Measurements from ENCODE around the gene CUL3.
"Not testable (repeated sequence)": the region's sequence is repeated elsewhere in the genome, so short reads cannot be mapped to it uniquely, and the experiment has no call there.

CUL3 gene

GRCh38 chr2:224585211-224586088 lies at the start of gene CUL3:
Gene CUL3, minus strand, starts transcription at chr2:224585363. Its CDS starts 354 bp downstream, at chr2:224585009.
- DNase-seq (ENCODE audit: low read depth in 2 of 2) = peak; percentile 99 to 100

- DNase-seq (ENCODE audit: low read depth in 2 of 2) = no peak
Measured at GRCh38 chr2:224630659-224631550, 45.7 kb upstream of the CUL3 start.

GRCh38 chr2:224628416-224628815 lies 43.3 kb upstream of the CUL3 start:
- DNase-seq (ENCODE audit: low read depth in 2 of 2) = no peak

- no peak for DNase-seq (ENCODE audit: low read depth in 2 of 2)
Measured at GRCh38 chr2:224626735-224627134, 41.6 kb upstream of the CUL3 start.

GRCh38 chr2:224613543-224614286 lies 28.6 kb upstream of the CUL3 start:
- DNase-seq (ENCODE audit: low read depth in 2 of 2) = no peak

- no peak for DNase-seq (ENCODE audit: low read depth in 2 of 2)
Measured at GRCh38 chr2:224612578-224612977, 27.4 kb upstream of the CUL3 start.

- no peak for DNase-seq (ENCODE audit: low read depth in 2 of 2)
Measured at GRCh38 chr2:224611938-224612337, 26.8 kb upstream of the CUL3 start.

GRCh38 chr2:224608104-224608503 lies 22.9 kb upstream of the CUL3 start:
- DNase-seq (ENCODE audit: low read depth in 2 of 2) = no peak

GRCh38 chr2:224603746-224604500 lies 18.8 kb upstream of the CUL3 start:
- not testable (repeated sequence) for DNase-seq (ENCODE audit: low read depth in 2 of 2)

- not testable (repeated sequence) for DNase-seq (ENCODE audit: low read depth in 2 of 2)
Measured at GRCh38 chr2:224602778-224603375, 17.7 kb upstream of the CUL3 start.

- DNase-seq (ENCODE audit: low read depth in 2 of 2) = no peak
Measured at GRCh38 chr2:224601923-224602322, 16.8 kb upstream of the CUL3 start.

GRCh38 chr2:224598678-224599077 lies 13.5 kb upstream of the CUL3 start:
- DNase-seq (ENCODE audit: low read depth in 2 of 2) = no peak

- DNase-seq (ENCODE audit: low read depth in 2 of 2) = no peak
Measured at GRCh38 chr2:224596289-224596688, 11.1 kb upstream of the CUL3 start.

- no peak for DNase-seq (ENCODE audit: low read depth in 2 of 2)
Measured at GRCh38 chr2:224595518-224595917, 10.4 kb upstream of the CUL3 start.

- no peak for DNase-seq (ENCODE audit: low read depth in 2 of 2)
Measured at GRCh38 chr2:224594840-224595239, 9.7 kb upstream of the CUL3 start.

- DNase-seq (ENCODE audit: low read depth in 2 of 2) = no peak
Measured at GRCh38 chr2:224591220-224591619, 6.1 kb upstream of the CUL3 start.

- DNase-seq (ENCODE audit: low read depth in 2 of 2) = no peak
Measured at GRCh38 chr2:224586127-224586695, 1.0 kb upstream of the CUL3 start.

GRCh38 chr2:224584785-224585210 lies 365 bp downstream of the CUL3 start:
- peak; percentile 29 to 43 for DNase-seq (ENCODE audit: low read depth in 2 of 2)

GRCh38 chr2:224584111-224584784 lies 915 bp downstream of the CUL3 start:
- no peak for DNase-seq (ENCODE audit: low read depth in 2 of 2)

- not testable (repeated sequence) for DNase-seq (ENCODE audit: low read depth in 2 of 2)
Measured at GRCh38 chr2:224583033-224583432, 2.1 kb downstream of the CUL3 start.

All from activated CD4-positive, alpha-beta T cell treated with anti-CD3 and anti-CD28 coated beads for 24 hours (primary cell).